B cell (primary cell): Measurements from ENCODE around the gene RNF19B. TPM values are rescaled to one million over a fixed set of nuclear protein-coding genes. Genes with fewer than 3 reads are reported as not detected.

Experiments
- ATAC-seq: fragments of 200-7000 bp; cut with Tn5 transposase; one replicate; pipeline ENCODE4 v1.10.0; 2021; ENCODE audit warnings: low read depth, mild to moderate bottlenecking, moderate number of reproducible peaks, moderate library complexity
- CTCF ChIA-PET: fragments of 350-600 bp; sonication (Branson Sonifier 250); formaldehyde crosslinking; loops from one replicate; lab custom pipeline; 2021; ENCODE audit warnings: antibody characterized with exemption, inconsistent platforms; lab: Charles Lee
- POLR2A ChIA-PET: fragments of 350-600 bp; sonication (Branson Sonifier 250); formaldehyde crosslinking; loops from one replicate; lab custom pipeline; 2021; ENCODE audit warnings: antibody characterized with exemption; lab: Charles Lee
- DNase-seq: peaks from one replicate; pipeline ENCODE4 v3.0.0; 2013
- H2AFZ ChIP-seq: 2 replicates; pipeline ENCODE4 v1.6.1; 2012; ENCODE audit warnings: mild to moderate bottlenecking, low read depth, low read length; ENCODE audit not compliant: insufficient read depth, poor library complexity, severe bottlenecking
- H3K27ac ChIP-seq, 2 donors: 1 replicate in 1 of 2; 2 replicates in 1 of 2; pipeline ENCODE4 v1.5.1; 2012 to 2013; ENCODE audit warnings: low read length in 2 of 2, mild to moderate bottlenecking in 2 of 2, moderate library complexity in 1 of 2
- H3K27me3 ChIP-seq, 4 experiments: fragments of 200-600 bp in 1 of 4; sonication (generic) in 1 of 4; replicated peaks in 1 of 4; 1 replicate in 2 of 4; 2 replicates in 2 of 4; pipeline versions ENCODE4 v1.6.1 to v1.7.0; 2013 to 2016; ENCODE audit warnings: low read length in 3 of 4, mild to moderate bottlenecking in 2 of 4, mixed read lengths in 1 of 4, moderate library complexity in 1 of 4; ENCODE audit not compliant: insufficient read depth in 4 of 4, control insufficient read depth in 3 of 4; ENCODE audit errors: control extremely low read depth in 1 of 4
- H3K36me3 ChIP-seq, 2 experiments: replicated peaks in 1 of 2; 1 replicate in 1 of 2; 2 replicates in 1 of 2; pipeline versions ENCODE4 v1.6.1 to v1.7.1; 2013; ENCODE audit warnings: low read length in 1 of 2; ENCODE audit not compliant: insufficient read depth in 2 of 2, control insufficient read depth in 1 of 2; ENCODE audit errors: control extremely low read depth in 1 of 2, extremely low read depth in 1 of 2
- H3K4me1 ChIP-seq, 2 donors: fragments of 200-600 bp in 1 of 2; sonication (generic) in 1 of 2; 1 replicate in 1 of 2; 2 replicates in 1 of 2; pipeline versions ENCODE4 v1.5.1 to v1.6.1; 2013 to 2017; ENCODE audit warnings: low read length in 2 of 2; ENCODE audit not compliant: control insufficient read depth in 2 of 2, insufficient read depth in 2 of 2
- H3K4me2 ChIP-seq: replicated peaks from 2 replicates; pipeline ENCODE3; 2012; ENCODE audit warnings: mild to moderate bottlenecking, low read depth, low read length; ENCODE audit not compliant: poor library complexity, severe bottlenecking
- H3K4me3 ChIP-seq, 5 experiments: fragments of 200-600 bp in 1 of 5; sonication (generic) in 1 of 5; 1 replicate in 3 of 5; 2 replicates in 2 of 5; pipeline versions ENCODE4 v1.5.1 to v1.7.0; 2011 to 2016; ENCODE audit warnings: low read length in 4 of 5, mild to moderate bottlenecking in 4 of 5, low read depth in 2 of 5, control low read depth in 1 of 5, moderate library complexity in 1 of 5; ENCODE audit not compliant: insufficient read depth in 1 of 5; ENCODE audit errors: control extremely low read depth in 1 of 5, extremely low read depth in 1 of 5
- H3K79me2 ChIP-seq: fragments of 200-600 bp; sonication (generic); one replicate; pipeline ENCODE4 v1.6.0; 2016; ENCODE audit warnings: low read length; ENCODE audit not compliant: control insufficient read depth, insufficient read depth
- H3K9ac ChIP-seq: fragments of 200-600 bp; sonication (generic); 2 replicates; pipeline ENCODE4 v1.6.1; 2017; ENCODE audit warnings: mild to moderate bottlenecking, low read length, moderate library complexity
- H3K9me3 ChIP-seq, 3 donors: one replicate each; pipeline versions ENCODE4 v1.6.1 to v1.7.1; 2013; ENCODE audit warnings: low read length in 2 of 3; ENCODE audit not compliant: control insufficient read depth in 2 of 3, insufficient read depth in 1 of 3; ENCODE audit errors: control extremely low read depth in 1 of 3
- H4K20me1 ChIP-seq: 2 replicates; pipeline ENCODE4 v1.6.0; 2012; ENCODE audit warnings: mild to moderate bottlenecking, low read length; ENCODE audit not compliant: insufficient read depth, control insufficient read depth, poor library complexity, severe bottlenecking
- H3K27ac Mint-ChIP-seq: one replicate; pipeline ENCODE4 v1.8.0; 2021; ENCODE audit warnings: mixed read lengths
- H3K27me3 Mint-ChIP-seq: one replicate; pipeline ENCODE4 v1.8.0; 2021; ENCODE audit warnings: mixed read lengths
- H3K4me1 Mint-ChIP-seq: one replicate; pipeline ENCODE4 v1.8.0; 2021; ENCODE audit warnings: mixed read lengths
- H3K4me3 Mint-ChIP-seq: one replicate; pipeline ENCODE4 v1.8.0; 2021; ENCODE audit warnings: mixed read lengths
- H3K9me3 Mint-ChIP-seq: one replicate; pipeline ENCODE4 v1.8.0; 2022; ENCODE audit warnings: mixed read lengths; ENCODE audit not compliant: insufficient read depth
- EZH2 ChIP-seq: IDR thresholded peaks from 2 replicates; pipeline ENCODE4 v1.6.1; 2012; ENCODE audit warnings: borderline replicate concordance, low read depth, mild to moderate bottlenecking, moderate library complexity, low read length; ENCODE audit not compliant: insufficient read depth, poor library complexity, severe bottlenecking
- WGBS: methylation state at CpG from one replicate; pipeline ENCODE4 v1.1.5; 2013; ENCODE audit warnings: missing lambda C conversion rate; ENCODE audit not compliant: insufficient coverage; 5-methylcytosine and 5-hydroxymethylcytosine counted together
- intact Hi-C: fragments of 100-400 bp; cut with micrococcal nuclease; formaldehyde crosslinking; loops from one replicate; pipeline ENCODE4 v1.10.0; 2022
- polyA plus RNA-seq: library from polyadenylated mRNA; depleted of rRNA; stranded (reverse); fragments of >200 nt; gene quantifications from 2 replicates; pipeline ENCODE4 v1.2.3, GENCODE V29; 2012
- total RNA-seq, 2 donors: library from RNA; stranded (reverse); fragments of 120-200 nt in 1 of 2; gene quantifications; 1 replicate in 1 of 2; 2 replicates in 1 of 2; pipeline versions ENCODE4 v1.2.3 to v1.2.4, GENCODE V29; 2013 to 2022
- TF ChIP-seq, protein P1 (sequence below): fragments of 200-600 bp; IDR thresholded peaks from one replicate; pipeline ENCODE4 v1.8.0; 2022; ENCODE audit warnings: antibody characterized with exemption, mild to moderate bottlenecking

RNF19B gene
- total and polyA plus RNA-seq, 2 donors (not counting 1 experiment from before 2014, with no cell fraction given), result 29.9 to 40.3 TPM

DNA sequence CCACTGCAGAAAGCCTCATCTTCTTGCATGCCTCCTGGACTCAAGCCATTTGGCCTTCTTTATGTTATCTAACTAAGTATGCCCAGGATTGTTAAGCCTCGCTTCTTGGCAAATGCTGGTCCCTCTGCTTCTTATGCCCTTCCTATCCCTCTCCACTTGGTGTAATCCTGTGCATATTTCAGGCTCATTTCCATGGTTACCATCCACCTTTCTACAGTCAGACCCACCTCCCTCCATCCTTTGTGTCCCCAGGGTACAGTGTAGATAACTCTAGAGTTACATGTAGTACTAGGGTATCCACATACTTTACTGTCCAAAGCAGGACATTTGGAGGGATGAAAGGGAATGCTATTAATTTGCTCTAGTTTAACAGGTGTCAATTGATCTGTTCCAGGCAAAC is 6.5 kb upstream of the RNF19B start:
- no peaks in the 10 kb centered on the region for H3K79me2 ChIP-seq
- H3K9me3 Mint-ChIP-seq, result no peaks in the 10 kb centered on the region
- no peak for ATAC-seq

DNA sequence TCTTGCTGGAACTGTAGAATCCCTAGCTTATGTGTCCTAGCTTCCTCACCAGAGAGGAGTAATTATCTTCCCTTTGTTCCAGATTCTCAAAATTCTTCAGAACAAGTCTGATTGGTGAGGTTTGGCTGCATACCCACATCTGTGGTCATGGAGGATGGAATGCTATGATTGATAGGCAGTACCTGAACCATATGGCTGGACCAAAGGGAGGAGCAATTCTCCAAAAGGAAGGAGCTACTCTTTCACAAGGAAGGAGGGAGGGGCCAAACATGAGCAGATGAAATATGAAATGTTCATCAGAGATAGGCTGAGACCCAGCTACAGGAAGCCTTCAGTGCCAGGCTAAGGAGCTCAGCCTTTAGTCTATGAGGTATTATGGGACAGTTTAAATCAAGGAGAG is 5.0 kb upstream of the RNF19B start:
- intact Hi-C loops, result no loop called here
- Histone ChIP-seq H3K79me2 (no peaks in the 10 kb centered on the region), H2AFZ (no peak overlapping the region), H3K36me3 (no peaks in the 10 kb centered on the region), H3K9ac (no peak overlapping the region), H4K20me1 (no peaks in the 10 kb centered on the region), H3K27me3 (peaks cover 0 to 23% (median 18%) of the 10 kb centered on the region in 4 experiments), H3K9me3 (peaks cover 0 to 6% (median 0%) of the 10 kb centered on the region in 3 donors), H3K4me2 (no peak overlapping the region), H3K4me1 (peaks cover 9 to 16% of the 10 kb centered on the region in 2 donors), H3K4me3 (no peak overlapping the region), H3K27ac (no peak overlapping the region)
- Mint-ChIP-seq H3K4me3 (no peak overlapping the region), H3K27me3 (peaks cover 20% of the 10 kb centered on the region), H3K4me1 (peaks cover 11% of the 10 kb centered on the region), H3K27ac (no peak overlapping the region), H3K9me3 (no peaks in the 10 kb centered on the region)
- TF ChIP-seq, protein P1, sequence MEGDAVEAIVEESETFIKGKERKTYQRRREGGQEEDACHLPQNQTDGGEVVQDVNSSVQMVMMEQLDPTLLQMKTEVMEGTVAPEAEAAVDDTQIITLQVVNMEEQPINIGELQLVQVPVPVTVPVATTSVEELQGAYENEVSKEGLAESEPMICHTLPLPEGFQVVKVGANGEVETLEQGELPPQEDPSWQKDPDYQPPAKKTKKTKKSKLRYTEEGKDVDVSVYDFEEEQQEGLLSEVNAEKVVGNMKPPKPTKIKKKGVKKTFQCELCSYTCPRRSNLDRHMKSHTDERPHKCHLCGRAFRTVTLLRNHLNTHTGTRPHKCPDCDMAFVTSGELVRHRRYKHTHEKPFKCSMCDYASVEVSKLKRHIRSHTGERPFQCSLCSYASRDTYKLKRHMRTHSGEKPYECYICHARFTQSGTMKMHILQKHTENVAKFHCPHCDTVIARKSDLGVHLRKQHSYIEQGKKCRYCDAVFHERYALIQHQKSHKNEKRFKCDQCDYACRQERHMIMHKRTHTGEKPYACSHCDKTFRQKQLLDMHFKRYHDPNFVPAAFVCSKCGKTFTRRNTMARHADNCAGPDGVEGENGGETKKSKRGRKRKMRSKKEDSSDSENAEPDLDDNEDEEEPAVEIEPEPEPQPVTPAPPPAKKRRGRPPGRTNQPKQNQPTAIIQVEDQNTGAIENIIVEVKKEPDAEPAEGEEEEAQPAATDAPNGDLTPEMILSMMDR, result no peak
- TF ChIP-seq EZH2, result no peak
- DNase-seq (no peak), ATAC-seq (no peak)
- CTCF ChIA-PET, result interaction anchor here (1.4 kb wide), 1 partner anchor 35 kb away, joined by 4 read pairs; no protein-coding TSS in a partner anchor
- POLR2A ChIA-PET, result interaction anchor here (1.0 to 3.5 kb wide), 2 partner anchors 11 to 15 kb away, joined by 3 to 14 read pairs; no protein-coding TSS in a partner anchor

More for the DNA sequence above, 6.5 kb upstream of the RNF19B start:
- H3K4me2 ChIP-seq, result no peak overlapping the region
- Mint-ChIP-seq H3K27me3 (peaks cover 20% of the 10 kb centered on the region), H3K27ac (no peak overlapping the region), H3K4me1 (peaks cover 9% of the 10 kb centered on the region), H3K4me3 (no peak overlapping the region)
- DNase-seq, result no peak
- no peak overlapping the region for H2AFZ ChIP-seq
- intact Hi-C loops, result no loop called here
- ChIA-PET CTCF (interaction anchor here (0.8 to 1.1 kb wide), 2 partner anchors 13 to 22 kb away, joined by 3 read pairs; no protein-coding TSS in a partner anchor), POLR2A (interaction anchor here (3.5 kb wide), 1 partner anchor 10 kb away, joined by 14 read pairs; no protein-coding TSS in a partner anchor)
- no peak overlapping the region for H3K9ac ChIP-seq
- H3K4me3 ChIP-seq, result no peak overlapping the region
- H3K27ac ChIP-seq, result no peak overlapping the region
- H3K36me3 ChIP-seq, result no peaks in the 10 kb centered on the region
- peaks cover 0 to 23% (median 18%) of the 10 kb centered on the region in 4 experiments for H3K27me3 ChIP-seq
- H4K20me1 ChIP-seq, result no peaks in the 10 kb centered on the region
- WGBS, result 100% methylated on average over 1 of the region's 1 CpG
- TF ChIP-seq, protein P1, result no peak
- TF ChIP-seq EZH2, result no peak
- peaks cover 9 to 10% of the 10 kb centered on the region in 2 donors for H3K4me1 ChIP-seq
- no peaks in the 10 kb centered on the region for H3K9me3 ChIP-seq
